GM12801 (cell line): ENCODE measurements around the gene ROCK2.

Experiments
- CTCF ChIP-seq: IDR thresholded peaks from one replicate; pipeline ENCODE4 v1.5.1; 2011; ENCODE audit warnings: control low read depth; ENCODE audit not compliant: insufficient read length; ENCODE audit errors: extremely low read depth

Gene ROCK2

GRCh38 chr2:11257078-11257477 is 87.4 kb downstream of the ROCK2 start:
- no peak for TF ChIP-seq CTCF

- TF ChIP-seq CTCF, result no peak
Observed at GRCh38 chr2:11256166-11256565, 88.3 kb downstream of the ROCK2 start.

- no peak for TF ChIP-seq CTCF
Observed at GRCh38 chr2:11254100-11254536, 90.3 kb downstream of the ROCK2 start.

GRCh38 chr2:11250400-11251196 is 93.8 kb downstream of the ROCK2 start:
- no peak for TF ChIP-seq CTCF

- TF ChIP-seq CTCF, result no peak
Observed at GRCh38 chr2:11245322-11245721, 99.1 kb downstream of the ROCK2 start.

- no peak for TF ChIP-seq CTCF
Observed at GRCh38 chr2:11244091-11244826, 100.2 kb downstream of the ROCK2 start.

GRCh38 chr2:11243512-11243911 is 100.9 kb downstream of the ROCK2 start:
- no peak for TF ChIP-seq CTCF
